Raji (cell line): ENCODE measurements around the gene SH3PXD2B.

Source experiments
- POLR2A ChIP-seq: IDR thresholded peaks from 2 replicates; pipeline ENCODE4 v1.6.1; 2011; ENCODE audit warnings: low read depth, low read length, control low read depth; ENCODE audit not compliant: insufficient read depth

The SH3PXD2B gene

DNA sequence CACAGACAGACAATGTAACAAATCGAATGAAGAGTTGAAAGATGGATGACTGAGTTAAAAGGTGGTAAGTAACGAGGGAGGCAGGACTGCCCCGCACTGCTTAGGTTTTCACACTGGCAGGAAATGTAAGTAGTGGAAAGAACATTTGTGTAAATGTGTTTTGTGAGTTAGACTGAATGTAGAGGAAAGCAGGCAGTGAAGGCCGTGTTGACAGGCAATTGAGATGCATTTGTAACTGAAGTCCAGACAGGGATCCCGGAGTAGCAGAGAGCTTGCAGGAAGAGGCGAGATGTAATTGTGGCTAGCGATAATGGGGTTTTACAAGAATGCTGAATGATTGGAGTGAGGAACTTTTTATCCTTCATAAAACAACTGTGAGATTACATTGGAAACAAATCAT lies 20.0 kb upstream of the SH3PXD2B start:
- no peak for TF ChIP-seq POLR2A

DNA sequence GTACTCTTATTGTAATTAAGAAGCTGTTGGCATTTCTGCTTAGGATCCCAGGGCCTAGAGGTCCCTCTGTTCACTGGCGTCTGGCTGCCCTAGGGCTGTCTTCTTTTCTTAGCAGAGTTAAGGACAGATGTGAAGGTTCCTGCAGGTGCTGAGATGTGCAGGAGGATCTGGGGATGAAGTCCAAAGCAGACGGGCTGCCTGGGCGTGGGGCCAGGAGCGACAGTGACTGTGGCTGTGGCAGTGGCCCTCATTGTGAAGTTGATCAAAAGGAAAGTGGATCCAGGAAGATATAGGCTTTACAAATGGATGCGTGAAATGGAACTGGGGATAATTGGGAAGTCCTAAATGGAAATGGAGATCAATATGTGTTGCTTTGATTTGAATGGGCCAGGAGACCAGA lies 19.1 kb upstream of the SH3PXD2B start:
- no peak for TF ChIP-seq POLR2A

DNA sequence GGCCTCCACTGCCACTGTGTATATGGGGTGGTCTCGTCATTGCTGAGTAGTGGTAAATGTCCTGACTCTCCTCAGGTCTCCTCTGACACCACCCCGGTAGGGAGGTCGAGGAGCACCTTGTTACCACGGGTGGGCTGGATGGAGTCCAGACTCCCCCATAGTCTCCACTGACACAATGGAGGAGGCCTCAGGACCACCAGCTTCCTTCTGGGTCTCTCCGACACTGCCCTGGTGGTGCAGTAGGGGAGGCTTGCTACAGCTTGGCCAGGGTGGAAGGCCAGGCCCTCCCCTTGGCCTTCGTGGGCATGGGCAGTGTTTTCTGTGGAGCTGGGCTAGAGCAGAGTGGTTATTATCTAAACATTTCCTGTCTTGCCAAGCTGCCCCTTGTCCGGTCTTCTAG lies 15.4 kb upstream of the SH3PXD2B start:
- TF ChIP-seq POLR2A: no peak

DNA sequence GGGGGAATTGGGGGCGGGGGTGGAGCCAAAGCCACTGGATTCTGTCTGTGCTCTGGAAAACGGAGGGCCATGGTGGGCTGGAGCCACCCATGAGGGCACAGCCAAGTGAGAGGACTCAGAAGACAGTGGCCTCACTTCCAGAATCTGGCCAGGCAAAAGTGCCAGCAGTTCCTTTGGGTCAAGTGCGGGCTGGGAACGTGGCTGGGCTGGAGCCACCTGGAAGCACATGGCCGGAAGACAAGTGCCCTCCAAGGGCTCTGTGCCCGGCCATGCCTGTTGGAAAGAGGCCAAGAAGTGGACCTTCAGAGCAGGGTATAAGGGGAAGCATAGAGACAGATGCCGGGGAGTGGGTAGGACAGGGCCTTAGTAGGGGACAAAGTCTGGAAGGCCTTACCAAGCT lies 11.7 kb upstream of the SH3PXD2B start:
- TF ChIP-seq POLR2A: no peak

DNA sequence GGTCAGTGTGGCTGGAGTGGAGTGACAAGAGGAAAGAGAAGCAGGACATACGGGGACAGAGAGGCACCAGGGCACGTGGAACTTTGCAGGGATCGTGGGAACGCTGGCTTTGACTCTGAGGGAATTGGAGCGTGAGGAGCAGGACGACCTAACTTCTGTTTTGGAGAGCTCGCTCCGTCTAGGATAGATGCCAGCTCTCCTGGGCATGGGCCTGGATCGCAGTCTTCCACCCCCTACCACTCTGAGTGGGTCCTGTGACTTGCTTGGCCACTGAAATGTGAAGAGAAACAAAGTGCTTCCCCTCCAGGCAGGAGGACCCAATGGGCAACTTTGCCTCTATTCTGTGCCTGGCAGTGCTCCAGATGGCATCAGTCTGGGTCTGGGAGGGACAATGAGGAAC lies 8.7 kb upstream of the SH3PXD2B start:
- TF ChIP-seq POLR2A: no peak

DNA sequence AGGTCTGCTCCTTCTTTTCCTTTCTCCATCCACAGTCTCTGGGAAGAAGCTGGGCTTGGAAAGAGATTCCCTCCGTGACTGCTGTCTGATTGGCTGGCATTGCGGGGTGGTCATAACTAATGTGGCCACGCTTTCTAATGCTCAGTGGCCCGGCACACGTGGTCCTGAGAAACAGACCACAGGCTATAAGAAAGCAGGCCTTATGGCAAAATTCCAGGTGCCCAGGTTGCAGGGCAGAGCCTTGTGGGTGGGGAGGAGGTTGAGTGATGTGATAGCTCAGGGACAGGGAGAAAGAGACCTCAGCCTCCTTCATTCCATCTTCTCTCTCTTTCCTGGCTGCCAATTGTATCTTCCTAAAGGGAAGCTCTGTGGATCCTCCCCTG lies 5.4 kb upstream of the SH3PXD2B start:
- no peak for TF ChIP-seq POLR2A

DNA sequence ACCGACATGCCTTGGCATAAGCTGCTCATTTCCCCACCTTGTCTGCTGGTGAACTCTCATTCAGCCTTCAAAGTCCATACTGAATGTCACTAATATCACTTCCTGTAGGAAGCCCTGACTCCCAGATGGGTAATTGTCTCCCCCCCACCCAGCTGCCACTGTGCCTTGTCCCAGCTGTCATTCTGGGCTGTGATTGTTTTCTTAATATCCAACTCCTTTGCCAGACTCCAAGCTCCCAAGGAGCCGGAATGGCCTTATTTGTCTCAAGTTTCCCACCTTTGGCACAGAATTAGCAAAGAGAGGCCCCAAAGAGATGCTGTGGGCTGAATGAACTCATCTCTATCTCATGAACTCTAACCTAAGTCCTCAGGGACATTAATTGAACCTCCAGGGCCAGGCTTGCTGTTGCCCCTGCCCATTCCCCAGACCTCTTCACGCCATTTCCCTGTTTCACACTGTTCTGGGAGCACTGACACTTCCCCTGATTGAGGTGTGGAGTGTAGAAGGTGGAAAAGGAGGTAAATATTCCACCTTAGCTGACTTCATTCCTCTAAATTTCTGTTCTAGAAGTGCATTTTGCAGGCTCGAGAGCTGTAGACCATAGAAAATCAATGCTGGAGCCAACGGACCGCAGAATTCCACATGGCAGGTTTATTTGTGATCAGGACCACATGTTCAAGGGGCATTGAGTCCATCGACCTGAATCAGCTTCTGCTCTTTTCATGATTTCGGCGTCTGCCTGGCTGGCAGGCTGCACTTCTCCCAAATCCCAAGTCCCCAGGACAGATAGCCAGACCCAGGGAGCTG lies 4.9 kb upstream of the SH3PXD2B start:
- no peak for TF ChIP-seq POLR2A

DNA sequence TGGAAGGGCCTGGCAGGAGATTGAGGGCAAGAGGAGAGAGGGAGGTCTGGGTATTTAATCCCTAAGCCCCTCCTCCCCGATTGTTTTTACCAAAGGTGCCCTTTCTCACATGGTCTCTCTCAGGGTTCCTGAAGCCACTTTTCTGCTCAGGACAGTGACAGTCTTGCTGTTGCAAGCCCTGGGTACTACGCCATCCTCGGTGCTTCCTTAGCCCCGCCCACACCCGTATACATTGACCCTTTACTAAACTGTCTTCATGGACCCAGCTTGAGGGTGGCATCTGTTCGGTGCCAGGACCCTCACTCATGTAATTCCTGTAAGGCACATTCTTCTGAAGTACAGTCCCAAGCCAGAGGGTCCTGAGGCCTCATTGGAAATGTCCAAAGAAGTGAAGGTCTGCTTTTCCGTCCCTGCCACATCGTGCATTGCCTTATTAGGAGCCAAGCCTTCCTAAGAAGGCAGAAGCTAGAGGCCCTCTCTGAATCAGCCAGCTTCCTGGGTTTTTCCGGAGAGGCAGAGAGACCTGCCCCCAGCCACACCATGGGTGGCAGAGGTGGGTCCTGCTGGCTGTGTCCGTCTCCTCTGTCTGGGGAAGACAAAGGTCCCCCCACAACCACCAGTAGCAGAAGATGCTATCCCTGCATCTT lies 1.9 kb upstream of the SH3PXD2B start:
- TF ChIP-seq POLR2A: no peak

DNA sequence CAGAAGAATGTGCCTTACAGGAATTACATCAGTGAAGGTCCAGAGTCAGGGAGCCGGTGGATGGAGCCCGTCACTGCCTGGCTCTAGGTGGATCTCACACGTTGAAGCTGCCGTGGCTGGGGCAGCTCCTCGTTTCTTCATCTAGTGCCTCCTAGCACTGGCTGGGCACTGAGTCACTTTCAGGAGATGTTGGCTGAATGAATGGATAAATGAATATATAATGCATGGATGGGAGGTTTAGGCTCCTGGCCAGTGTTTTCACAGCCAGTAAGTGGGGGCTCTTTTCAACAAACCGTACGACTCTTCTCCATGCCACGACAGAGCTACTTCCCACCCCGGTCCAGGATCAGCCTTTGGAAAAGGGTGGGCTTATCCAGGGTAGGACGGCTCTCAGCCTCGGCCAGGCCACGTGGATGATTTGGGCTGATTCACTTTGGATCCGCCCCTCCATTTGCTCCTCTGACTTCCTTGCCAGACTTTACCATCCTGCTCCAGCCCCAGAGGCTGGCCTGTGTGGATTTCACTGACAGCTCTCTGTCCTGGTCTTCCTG lies 1.3 kb upstream of the SH3PXD2B start:
- TF ChIP-seq POLR2A: no peak

DNA sequence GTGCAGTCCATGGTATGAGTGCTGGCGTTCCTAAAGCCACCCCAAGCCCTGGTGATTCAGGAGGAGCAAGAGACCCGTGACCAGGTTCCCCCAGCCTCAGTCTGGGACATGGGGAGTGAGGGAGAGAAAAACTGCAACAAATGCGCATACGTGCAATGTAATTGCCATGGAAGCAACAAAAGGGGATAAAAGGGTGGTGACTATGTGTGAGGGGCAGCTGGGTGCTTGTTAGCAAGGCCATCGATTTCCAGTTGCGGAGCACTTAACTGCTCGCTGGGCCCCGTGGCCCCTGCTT lies 709 bp upstream of the SH3PXD2B start:
- no peak for TF ChIP-seq POLR2A

DNA sequence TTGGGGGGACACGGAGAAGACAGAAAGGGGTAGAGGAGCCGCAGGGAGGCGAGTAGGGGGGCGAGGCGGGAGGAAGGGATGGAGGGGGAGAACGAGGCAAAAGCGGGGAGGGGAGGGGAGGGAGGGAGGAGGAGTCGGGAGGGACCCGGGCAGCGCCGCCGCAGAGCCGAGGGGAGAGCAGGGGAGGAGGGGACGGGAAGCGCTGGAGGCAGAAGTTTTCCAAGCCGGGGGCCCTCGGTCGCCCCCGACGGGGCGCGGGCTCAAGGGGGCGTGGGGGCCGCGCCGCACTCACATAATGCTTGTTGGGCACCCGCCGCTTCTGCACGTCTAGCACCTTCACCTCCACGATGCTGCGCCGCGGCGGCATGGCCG lies 353 bp downstream of the SH3PXD2B start:
- TF ChIP-seq POLR2A: no peak

DNA sequence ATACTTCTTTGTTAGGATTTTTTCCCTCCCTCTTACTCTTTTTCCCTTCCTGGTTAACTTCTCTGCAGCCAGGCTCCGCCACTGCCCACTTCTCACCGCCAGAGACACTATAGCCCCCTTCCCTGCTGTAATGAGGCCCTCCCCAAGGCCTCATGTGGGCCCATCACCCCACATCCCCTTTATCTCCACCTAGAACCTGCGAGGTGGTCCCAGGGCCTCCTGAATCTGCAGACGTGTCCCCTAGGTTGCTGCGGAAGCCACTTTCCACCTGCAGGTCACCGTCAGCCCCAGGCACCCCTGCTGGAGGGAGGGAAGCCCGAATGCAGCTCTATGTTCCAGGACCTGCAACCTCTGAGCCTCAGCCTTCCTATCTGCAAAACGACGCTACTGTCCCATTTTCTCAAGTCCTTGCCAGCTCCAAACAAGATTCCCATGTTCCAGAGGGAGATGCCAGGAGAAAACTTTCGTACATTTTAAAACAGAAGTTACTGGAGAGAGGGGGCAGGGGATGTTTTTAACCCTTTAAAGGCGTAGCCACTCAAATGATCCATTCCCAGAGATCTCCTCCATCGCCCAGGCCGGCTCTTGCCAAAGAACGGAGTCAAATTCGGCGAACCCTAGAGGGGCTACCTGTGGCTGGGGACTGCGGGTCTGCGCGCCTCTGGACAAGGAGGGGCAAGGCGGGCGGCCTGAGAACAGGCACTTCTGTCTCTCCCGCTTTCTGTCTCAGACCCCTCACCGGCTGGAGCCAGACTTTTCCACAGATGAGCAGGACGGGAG lies 929 bp downstream of the SH3PXD2B start:
- TF ChIP-seq POLR2A: no peak

DNA sequence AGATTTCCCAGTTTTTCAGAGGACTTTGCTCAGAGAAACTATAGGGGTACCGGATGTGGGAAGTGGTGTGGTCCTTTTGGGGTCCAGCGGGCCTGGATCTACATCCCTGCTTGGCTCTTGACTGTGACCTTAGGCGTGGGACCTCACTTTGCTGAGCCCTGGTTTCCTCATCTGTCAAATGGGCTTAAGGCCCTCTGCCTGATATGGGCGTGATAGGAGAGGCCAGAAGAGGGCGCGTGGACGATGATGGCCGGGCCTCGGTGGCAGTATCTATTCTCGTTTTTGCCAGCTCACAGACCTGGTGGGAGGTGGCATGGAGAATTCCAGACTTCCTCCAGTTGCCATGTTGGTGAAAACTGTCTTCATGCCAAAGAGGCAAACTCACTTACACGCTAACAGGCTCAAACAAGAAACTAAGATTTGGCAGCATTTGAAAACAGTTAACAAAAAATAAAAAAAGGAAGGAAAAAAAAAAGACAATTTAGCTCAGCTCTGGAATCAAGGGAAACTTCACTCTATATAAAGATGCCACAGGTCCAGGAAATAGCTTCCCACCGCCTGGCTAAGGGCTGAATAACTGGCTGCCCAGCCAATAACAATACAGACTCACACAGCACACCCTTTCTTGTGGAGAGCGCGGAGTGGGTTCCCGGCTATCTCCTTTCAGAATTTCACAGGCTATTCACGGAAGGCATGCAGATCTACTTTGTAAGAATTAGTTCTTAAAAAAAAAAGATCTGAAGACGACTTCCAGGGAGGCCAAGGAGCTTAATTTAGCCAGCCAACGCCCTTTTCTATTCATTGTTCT lies 1.7 kb downstream of the SH3PXD2B start:
- TF ChIP-seq POLR2A: no peak

DNA sequence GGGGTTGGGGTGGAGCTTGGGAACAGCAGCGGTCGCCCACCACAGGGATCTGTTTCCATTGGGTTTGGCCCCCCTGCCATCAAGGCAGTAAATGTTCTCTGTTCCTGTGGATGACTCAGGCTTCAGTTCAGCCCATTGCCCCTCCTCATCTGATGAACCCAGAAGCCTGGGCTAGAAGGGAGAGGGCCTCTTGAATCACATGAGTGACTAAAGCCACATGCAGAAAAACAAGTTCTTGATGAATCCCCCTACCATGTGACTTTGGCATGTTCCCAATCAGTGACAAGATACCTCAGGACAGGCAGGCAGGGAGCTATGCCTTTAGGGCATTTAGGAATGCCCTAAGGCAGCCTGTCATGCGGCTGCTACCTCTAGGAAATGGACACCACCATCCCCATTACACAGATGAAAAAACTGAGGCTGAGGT lies 2.5 kb downstream of the SH3PXD2B start:
- TF ChIP-seq POLR2A: no peak
